ENCODE measurements around the gene FMNL3.

DNA sequence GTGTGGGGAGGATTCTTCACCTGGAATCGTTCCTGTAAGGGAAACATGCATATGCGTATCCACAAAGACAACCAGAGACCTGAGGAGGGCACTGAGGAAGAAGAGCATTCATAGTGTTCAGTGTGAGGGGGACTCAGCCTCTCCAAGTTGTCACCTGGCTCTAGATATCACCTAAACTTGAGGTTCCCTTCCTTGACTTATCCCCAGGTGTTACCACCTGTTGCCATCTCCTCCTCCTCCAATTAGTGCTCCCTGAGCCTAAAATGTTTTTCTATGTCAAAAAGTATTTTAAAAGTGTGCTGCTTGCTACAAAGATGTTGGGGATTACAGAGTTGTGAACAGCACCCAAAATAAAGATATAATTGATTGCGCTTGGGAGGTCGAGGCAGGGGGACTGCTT is 41.0 kb downstream of the FMNL3 start:
- TF ChIP-seq CBX8 (IDR thresholded peaks at IDR 0.05; ENCODE audit: borderline replicate concordance, low read depth, low read length) (no peak), BACH1 (IDR thresholded peaks at IDR 0.05; ENCODE audit: low read length) (no peak), POLR2A (IDR thresholded peaks at IDR 0.05; ENCODE audit: control extremely low read depth in 1 of 2, low read depth in 2 of 2, low read length in 2 of 2) (no peak), PHF8 (conservative IDR thresholded peaks at IDR 0.05; ENCODE audit: low read depth, low read length) (no peak), GTF2F1 (IDR thresholded peaks at IDR 0.05; ENCODE audit: borderline replicate concordance, low read depth, low read length) (no peak), EZH2 (IDR thresholded peaks at IDR 0.05; ENCODE audit: low read depth, low read length, severe bottlenecking) (no peak), CREB1 (IDR thresholded peaks at IDR 0.05) (no peak), SIRT6 (IDR thresholded peaks at IDR 0.05; ENCODE audit: low read length) (no peak), TEAD4 (IDR thresholded peaks at IDR 0.05; ENCODE audit: low read depth, low read length) (no peak), RBBP5 (IDR thresholded peaks at IDR 0.05; ENCODE audit: borderline replicate concordance, low read depth, low read length) (no peak)
- TF ChIP-seq, protein P1, sequence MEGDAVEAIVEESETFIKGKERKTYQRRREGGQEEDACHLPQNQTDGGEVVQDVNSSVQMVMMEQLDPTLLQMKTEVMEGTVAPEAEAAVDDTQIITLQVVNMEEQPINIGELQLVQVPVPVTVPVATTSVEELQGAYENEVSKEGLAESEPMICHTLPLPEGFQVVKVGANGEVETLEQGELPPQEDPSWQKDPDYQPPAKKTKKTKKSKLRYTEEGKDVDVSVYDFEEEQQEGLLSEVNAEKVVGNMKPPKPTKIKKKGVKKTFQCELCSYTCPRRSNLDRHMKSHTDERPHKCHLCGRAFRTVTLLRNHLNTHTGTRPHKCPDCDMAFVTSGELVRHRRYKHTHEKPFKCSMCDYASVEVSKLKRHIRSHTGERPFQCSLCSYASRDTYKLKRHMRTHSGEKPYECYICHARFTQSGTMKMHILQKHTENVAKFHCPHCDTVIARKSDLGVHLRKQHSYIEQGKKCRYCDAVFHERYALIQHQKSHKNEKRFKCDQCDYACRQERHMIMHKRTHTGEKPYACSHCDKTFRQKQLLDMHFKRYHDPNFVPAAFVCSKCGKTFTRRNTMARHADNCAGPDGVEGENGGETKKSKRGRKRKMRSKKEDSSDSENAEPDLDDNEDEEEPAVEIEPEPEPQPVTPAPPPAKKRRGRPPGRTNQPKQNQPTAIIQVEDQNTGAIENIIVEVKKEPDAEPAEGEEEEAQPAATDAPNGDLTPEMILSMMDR (IDR thresholded peaks at IDR 0.05; ENCODE audit: control extremely low read depth in 1 of 3, insufficient read depth in 1 of 3, low read depth in 1 of 3, low read length in 3 of 3) = no peak

Data from H1 (cell line).